HG03066 (cell line): ENCODE results near the gene TCN2.
A peak's percentile ranks its signal among the peaks of the same experiment; 100 is the strongest.
"Not testable (repeated sequence)": the region's sequence is repeated elsewhere in the genome, so short reads cannot be mapped to it uniquely, and the experiment has no call there.

Experiments used
- ATAC-seq: cut with Tn5 transposase; IDR thresholded peaks from one replicate; pipeline ENCODE4 v1.9.1; 2021; ENCODE audit warnings: low read depth; ENCODE audit not compliant: unreplicated experiment

TCN2 gene

DNA sequence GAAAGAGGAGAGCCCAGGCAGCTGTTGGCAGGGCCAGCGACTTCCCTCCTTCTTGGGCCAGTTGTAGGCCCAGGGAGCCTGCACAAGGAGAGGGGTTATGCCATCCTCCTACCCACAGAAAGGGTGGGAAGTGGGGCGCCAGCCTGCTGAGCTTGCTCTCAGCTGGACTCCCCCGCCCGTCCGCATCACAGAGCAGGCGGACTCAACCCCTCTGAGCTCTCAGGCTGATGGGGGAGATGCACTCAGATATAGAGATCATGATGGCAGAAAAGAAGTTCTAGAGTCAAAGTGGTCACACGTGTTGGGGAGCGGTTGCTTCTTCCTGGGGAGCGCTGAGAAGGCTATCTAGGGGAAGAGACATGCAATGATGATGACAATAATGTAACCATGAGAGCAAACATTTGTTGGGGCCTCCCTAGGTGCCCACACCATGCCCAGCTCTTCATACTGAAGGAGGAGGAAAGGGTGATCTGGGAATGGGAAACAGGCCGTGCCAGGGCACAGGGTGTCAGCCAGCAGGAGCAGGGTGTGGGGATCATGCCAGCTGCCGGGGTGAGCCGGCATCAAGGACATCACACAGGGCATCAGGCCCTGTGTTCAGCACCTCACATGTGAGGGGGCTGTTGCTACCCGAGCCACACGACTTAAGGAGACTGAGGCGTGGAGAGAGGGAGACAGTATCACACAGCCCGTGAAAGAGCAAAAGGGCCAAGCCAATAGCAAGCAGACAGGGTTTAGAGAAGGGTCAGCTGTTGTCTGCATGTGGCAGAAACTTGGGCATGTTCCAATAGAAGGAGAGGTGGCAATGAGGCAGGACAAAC is 36.3 kb downstream of the TCN2 start:
- no peak for ATAC-seq

DNA sequence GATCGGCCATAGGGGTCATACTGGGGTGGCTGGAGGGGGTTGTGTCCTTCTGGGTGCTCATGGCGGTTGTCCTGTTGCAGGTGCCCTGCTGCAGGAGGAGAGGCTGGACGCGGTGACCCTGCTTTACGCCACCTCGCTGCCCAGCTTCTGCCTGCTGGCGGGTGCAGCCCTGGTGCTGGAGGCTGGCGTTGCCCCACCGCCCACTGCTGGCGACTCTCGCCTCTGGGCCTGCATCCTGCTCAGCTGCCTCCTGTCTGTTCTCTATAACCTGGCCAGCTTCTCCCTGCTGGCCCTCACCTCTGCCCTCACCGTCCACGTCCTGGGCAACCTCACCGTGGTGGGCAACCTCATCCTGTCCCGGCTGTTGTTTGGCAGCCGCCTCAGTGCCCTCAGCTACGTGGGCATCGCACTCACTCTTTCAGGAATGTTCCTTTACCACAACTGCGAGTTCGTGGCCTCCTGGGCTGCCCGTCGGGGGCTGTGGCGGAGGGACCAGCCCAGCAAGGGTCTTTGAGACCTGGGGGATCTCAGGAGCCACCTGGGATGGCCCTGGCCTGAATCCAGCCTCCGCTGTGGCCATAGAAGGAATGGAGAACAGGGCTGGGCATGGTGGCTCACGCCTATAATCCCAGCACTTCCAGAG is 39.7 kb downstream of the TCN2 start:
- no peak for ATAC-seq

- ATAC-seq, result no peak
Observed at GRCh38 chr22:30647536-30647935, 40.6 kb downstream of the TCN2 start.

GRCh38 chr22:30648825-30649224 is 41.9 kb downstream of the TCN2 start:
- no peak for ATAC-seq

- ATAC-seq, result no peak
Observed at GRCh38 chr22:30649430-30650007, 42.5 kb downstream of the TCN2 start.

DNA sequence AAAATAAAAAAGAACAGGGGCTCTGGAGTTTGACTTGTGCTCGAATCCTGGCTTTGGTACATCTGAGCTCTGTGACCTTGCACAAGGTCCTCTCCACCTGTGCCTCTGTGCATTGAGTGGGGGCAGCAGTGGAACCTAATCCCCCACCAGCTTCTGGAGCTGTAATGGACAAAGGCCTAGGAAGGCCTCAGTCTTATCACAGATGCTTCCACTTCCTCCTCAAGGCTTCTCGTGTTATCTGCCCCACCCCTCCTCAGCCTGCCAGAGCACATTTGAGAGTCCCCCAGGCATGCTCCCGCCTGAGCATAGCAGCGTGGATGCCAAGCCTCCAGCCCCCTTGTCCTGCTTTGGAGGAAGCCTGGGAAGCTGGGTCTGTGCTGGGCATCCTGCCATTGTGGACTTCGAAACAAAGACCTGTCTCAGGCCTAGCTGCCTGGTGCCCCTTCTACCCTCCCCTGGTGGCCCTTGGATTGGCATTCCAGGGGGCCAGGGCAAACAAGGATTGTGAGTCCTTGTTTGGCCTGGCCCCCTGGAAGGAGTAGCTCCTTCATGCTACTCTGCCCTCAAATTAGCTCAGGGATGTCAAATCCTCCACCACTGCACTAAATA is 43.6 kb downstream of the TCN2 start:
- ATAC-seq, result no peak

GRCh38 chr22:30652852-30653251 is 45.9 kb downstream of the TCN2 start:
- ATAC-seq, result no peak

DNA sequence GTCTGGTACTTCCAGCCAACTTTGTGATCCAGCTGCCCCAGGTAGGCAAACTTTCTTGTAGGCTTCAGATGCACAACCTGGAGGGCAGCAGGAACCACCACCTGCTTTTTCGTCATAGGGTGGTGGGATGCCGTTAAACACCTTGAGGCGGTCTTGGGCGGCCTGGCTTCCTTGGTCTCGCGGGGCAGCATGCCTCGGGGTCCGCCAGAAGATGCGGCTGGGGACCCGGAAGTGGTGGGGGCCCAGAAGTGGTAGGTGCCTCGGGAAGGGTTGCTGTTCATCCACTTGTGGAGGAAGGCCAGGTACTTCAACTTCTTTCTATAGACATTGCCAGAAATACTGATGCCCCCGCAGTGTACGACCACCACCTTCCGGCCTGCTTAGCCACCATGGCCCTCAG is 47.4 kb downstream of the TCN2 start:
- no peak for ATAC-seq

DNA sequence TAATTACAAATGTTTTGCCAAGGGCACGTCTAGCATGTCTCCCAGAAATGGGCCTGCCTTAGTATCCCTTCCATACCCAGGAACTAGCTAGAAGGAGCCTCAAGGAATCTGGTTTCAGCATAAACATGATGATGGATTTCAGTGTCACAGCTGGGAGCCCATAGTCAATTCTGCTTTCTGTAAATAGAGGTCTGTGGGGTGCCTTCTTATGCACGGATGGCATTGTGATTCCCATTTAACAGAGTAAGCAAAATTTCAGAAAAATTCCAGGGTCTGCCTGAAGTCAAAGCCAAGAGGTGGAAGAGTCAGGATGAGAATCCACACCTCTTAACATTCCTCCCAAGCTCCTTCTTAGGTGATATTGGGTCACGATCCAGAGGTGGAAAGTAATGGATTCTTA is 48.6 kb downstream of the TCN2 start:
- no peak for ATAC-seq

GRCh38 chr22:30662040-30662439 is 55.1 kb downstream of the TCN2 start:
- ATAC-seq, result no peak

DNA sequence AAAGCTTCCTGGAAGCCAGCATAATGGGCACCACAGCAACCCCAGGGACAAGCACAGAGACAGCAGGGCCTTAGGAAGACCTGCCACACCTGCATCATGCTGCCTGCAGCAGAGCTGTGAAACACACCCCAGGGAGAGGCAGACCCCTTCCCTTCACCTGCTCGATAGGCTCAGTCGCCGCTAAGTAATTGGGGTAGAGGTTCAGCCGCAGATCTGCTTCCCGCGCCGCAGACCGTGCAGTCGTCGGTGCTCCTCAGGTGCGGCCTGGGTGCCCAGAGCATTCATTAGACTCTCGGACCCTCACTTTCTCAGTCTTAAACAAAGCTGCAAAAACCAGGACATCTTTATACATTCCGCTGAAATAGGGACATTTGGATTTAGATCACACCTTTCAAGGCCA is 57.8 kb downstream of the TCN2 start:
- ATAC-seq, result no peak

DNA sequence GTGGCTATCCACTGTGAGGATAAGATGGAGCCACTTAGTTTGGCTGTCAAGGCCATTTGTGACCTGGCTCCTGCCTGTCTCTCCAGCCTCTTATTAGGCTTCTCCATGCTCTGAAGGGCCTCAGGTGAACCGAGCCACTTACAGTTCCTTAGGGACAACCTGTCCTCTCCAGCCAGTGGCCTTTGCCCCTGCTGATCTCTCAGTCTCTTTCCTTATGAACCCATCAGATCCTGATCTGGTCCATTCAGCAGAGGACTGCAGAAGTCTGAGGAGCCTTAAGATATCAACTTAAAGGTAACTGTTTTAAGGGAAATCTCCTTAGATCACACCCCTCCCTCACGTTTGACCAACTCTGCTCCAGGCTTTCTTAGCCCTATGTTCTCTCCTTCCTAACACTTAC is 58.3 kb downstream of the TCN2 start:
- ATAC-seq, result no peak

DNA sequence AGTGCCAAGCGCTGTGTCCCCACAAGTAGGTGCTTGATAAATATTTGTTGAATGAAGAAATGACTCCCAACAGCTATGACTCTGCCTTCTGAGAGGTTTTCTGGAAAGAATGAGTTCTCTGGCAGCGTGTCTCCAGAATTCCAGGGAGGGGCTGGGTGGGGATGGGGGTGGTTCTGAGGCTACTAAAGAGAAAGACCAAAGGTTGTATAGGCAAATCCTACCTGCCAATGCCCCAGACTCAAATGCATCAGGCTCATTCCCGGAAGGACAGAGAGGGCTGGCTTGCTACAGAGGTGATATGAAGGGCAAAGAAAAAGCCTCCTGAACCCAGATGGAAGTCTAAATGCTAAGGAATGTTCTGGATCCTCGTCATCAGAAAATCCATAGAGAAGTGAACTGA is 58.8 kb downstream of the TCN2 start:
- no peak for ATAC-seq

GRCh38 chr22:30667107-30667493 is 60.1 kb downstream of the TCN2 start:
- ATAC-seq, result no peak

DNA sequence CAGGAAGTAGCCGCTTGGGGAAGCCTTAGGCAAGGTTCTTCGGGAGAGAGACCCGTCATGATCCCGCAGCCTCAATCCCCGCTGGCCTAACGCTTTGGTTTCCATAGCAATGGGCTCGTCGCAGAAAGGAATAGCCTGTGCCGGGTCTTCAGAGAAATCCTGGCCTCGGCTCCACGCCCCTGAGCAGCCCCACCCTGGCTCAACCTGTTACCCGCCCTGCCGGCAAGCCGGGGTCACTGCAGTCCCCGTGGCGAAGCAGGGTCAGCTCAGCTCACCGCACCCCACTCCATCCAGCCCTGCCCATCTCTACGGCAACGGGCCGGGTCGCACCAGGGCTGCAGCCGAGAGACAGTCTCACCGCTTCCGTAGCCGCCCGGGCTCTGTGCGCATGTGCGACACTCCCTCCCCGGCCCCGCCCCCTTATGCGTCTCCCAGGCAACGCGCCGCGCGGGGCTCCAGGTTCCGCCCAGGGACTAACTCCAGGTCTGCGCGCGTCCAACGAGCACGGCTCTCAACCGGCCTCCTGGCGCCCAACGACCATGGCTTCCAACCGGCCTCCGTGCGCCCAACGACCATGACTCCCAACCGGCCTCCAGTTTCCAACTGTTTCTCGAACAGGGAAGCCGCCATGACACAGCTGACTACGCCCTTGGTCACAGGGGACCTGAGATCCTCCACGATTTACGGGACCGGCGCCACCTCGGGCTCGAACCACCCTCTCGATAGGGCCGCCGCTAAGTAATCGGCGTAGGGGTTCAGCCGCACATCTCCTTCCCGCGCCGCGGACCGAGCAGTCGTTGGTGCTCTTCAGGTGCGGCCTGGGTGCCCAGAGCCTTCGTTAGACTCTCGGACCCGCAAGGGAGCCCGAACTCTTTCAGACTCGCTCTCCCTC is 60.8 kb downstream of the TCN2 start, which contains the start of gene DUSP18:
TSS of gene DUSP18 (minus strand) at position 382 of the 892 bp plus-strand sequence. CDS start 3,872 bp downstream, outside the sequence.
- peak; percentile 76 for ATAC-seq

GRCh38 chr22:30668386-30668710 is 61.4 kb downstream of the TCN2 start:
- no peak for ATAC-seq

DNA sequence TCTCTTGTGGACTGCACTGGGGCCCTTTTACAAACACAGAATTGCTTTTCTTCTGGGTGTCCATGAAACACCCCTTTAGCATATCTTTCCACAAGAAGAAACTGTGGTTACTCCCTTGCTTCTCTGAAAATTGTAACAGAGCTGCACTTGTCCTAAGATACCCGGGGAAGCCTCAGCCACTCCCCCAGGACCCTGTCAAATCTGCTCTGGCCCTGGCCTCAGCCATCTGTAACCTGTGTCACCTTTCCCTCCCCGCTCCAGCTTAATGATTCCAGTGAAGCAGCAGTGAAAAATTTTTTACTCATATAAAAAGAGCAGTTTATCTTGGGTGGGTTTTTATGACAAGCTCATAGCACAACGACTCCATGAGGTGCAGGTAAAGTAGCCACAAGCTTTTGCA is 64.1 kb downstream of the TCN2 start:
- ATAC-seq, result no peak

DNA sequence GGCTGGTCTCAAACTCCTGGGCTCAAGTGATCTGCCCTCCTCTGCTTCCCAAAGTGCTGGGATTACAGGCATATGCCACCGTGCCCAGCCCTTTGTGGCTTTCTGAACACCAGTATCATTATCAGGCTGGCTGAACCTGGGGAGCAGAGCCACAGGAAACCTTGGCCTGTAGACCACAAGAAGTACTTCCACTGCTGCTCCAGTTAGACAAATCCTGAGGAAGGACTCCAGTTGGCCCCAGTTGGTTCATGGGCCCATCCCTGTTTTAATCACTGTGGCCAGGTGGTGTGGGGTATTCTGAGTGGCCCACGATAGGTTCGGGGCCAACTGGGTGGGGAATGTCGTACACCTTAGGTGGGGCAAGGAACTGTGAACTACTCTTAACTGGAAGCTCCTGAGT is 66.2 kb downstream of the TCN2 start:
- no peak for ATAC-seq

- no peak for ATAC-seq
Observed at GRCh38 chr22:30674482-30674881, 67.5 kb downstream of the TCN2 start.

DNA sequence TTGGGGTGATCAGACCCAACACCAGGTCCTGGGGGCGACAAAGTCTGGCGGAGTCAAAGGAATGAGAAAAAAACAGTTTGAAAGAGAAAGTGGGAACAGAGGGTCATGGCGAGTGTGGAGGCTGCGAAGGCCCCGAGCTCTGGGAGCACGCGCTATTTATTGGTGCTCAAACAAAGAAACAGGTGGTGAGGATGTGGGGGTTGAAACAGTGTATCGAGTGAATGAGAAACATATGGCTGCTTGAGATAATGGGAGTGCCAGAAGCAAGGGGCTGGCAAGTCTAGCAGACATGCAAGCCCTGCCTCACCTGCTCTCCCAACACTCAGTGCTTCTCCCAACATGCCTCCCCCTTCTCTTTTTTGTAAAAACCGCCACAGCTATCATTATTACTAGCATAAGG is 68.5 kb downstream of the TCN2 start:
- ATAC-seq, result no peak

DNA sequence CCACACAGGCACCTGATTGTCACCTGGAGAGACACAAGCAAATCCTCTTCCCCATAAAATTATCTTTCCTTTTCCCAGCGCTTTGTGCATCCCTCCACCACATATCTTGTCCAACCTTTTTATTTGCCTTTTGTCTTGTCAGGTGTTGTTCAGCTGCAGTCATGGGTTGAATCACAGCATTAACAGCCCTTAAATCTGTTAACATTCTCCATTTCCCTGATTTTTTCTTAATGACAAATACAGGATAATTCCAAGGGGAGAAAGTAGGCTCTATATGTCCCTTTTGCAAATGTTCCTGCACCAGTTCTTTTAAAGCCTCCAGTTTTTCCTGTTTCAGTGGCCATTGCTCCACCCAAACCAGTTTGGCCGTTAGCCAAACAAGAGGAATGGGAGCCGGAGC is 69.6 kb downstream of the TCN2 start:
- not testable (repeated sequence) for ATAC-seq
